Upper lobe of left lung (tissue), 4 donors: Measurements from ENCODE around the gene SEC14L5.

Source experiments
- CTCF ChIP-seq, 6 experiments: fragments of 450-650 bp in 4 of 6; fragments of 200-600 bp in 2 of 6; sonication (generic) in 2 of 6; IDR thresholded peaks; one replicate each; pipeline ENCODE4 v1.5.1; 2016 to 2019; ENCODE audit warnings: antibody characterized with exemption in 6 of 6
- POLR2A ChIP-seq, 4 donors: fragments of 450-650 bp; IDR thresholded peaks; one replicate each; pipeline ENCODE4 v1.5.1; 2016 to 2017; ENCODE audit warnings: antibody characterized with exemption in 4 of 4, mild to moderate bottlenecking in 2 of 4

GRCh38 chr16:4991754-4992153 is 33.6 kb downstream of the SEC14L5 start:
- TF ChIP-seq CTCF (IDR thresholded peaks at IDR 0.05): no peak
- TF ChIP-seq POLR2A (IDR thresholded peaks at IDR 0.05): no peak
